Astrocyte of the cerebellum (primary cell): ENCODE measurements around the gene DPP10.

Experiments
- DNase-seq: peaks from one replicate; pipeline ENCODE4 v3.0.0-alpha.2; 2011; ENCODE audit warnings: low read depth
- H3K4me3 ChIP-seq: 2 replicates; pipeline ENCODE4 v1.5.1; 2011; ENCODE audit warnings: mild to moderate bottlenecking, low read depth, low read length, moderate library complexity
- in situ Hi-C: cut with HindIII; loops from 2 replicates; pipeline ENCODE4 v1.10.0; 2017; ENCODE audit warnings: low sequenced_read_pairs
- TF ChIP-seq, protein P1 (sequence below): IDR thresholded peaks from 2 replicates; pipeline ENCODE4 v1.5.1; 2012; ENCODE audit warnings: low read length, low read depth, moderate library complexity, mild to moderate bottlenecking; ENCODE audit errors: missing control alignments

Gene DPP10

DNA sequence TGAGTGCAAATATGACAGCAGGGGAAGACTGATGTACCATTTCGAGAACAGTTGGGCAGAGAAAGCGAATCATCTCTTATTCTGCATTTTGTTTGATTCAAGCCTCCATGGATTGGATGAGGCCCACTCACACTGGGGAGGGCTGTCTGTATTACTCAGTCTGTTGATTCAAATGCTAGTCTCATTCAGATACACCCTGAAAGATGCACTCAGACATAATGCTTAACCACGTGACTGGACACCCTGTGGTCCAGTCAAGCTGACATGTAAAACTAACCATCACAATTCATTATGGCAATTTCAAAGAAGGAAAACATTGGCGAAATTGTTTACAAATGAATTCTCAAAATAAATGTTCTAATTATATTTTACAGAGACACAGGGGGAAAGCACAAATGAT, 1210.2 kb downstream of the DPP10 start:
- in situ Hi-C loops: no loop called here
- DNase-seq: no peak
- TF ChIP-seq, protein P1, sequence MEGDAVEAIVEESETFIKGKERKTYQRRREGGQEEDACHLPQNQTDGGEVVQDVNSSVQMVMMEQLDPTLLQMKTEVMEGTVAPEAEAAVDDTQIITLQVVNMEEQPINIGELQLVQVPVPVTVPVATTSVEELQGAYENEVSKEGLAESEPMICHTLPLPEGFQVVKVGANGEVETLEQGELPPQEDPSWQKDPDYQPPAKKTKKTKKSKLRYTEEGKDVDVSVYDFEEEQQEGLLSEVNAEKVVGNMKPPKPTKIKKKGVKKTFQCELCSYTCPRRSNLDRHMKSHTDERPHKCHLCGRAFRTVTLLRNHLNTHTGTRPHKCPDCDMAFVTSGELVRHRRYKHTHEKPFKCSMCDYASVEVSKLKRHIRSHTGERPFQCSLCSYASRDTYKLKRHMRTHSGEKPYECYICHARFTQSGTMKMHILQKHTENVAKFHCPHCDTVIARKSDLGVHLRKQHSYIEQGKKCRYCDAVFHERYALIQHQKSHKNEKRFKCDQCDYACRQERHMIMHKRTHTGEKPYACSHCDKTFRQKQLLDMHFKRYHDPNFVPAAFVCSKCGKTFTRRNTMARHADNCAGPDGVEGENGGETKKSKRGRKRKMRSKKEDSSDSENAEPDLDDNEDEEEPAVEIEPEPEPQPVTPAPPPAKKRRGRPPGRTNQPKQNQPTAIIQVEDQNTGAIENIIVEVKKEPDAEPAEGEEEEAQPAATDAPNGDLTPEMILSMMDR: no peak
- H3K4me3 ChIP-seq: no peak overlapping the region

DNA sequence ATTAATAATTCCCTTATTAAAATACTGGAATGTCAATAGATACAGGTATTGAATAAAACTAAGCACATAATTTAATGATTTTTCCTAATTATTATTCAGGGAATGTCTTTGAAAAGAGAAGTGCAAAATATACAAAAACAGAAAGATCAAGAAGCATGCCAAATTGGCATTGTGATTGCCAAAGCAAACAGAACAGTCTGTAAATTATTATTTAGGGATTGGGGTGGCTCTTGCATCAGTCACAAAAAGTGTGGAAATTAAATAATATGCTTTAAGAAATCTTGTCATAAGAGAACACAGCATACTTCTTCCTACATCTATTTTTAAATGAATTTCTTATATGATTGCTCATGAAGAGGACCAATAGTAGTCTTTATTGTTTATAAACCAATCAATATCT, 1211.9 kb downstream of the DPP10 start:
- no peak for DNase-seq
- in situ Hi-C loops: no loop called here
- TF ChIP-seq, protein P1: no peak
- no peak overlapping the region for H3K4me3 ChIP-seq

DNA sequence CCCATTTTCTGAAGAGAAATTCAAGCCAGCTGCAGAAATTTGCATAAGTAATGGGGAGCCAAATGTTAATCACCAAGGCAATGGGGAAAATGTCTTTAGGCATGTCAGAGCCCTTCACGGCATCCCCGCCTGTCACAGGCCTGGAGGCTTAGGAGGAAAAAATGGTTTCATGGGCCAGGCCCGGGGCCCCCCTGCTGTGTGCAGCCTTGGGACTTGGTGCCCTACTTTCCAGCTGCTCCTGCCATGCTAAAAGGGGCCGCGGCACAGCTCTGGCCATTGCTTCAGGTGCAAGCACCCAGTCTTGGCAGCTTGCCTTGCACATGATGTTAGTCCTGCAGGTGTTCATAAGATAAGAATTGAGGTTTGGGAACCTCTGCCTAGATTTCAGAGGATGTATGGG, 1235.7 kb downstream of the DPP10 start:
- no peak overlapping the region for H3K4me3 ChIP-seq
- in situ Hi-C loops: no loop called here
- TF ChIP-seq, protein P1: no peak
- DNase-seq: no peak

DNA sequence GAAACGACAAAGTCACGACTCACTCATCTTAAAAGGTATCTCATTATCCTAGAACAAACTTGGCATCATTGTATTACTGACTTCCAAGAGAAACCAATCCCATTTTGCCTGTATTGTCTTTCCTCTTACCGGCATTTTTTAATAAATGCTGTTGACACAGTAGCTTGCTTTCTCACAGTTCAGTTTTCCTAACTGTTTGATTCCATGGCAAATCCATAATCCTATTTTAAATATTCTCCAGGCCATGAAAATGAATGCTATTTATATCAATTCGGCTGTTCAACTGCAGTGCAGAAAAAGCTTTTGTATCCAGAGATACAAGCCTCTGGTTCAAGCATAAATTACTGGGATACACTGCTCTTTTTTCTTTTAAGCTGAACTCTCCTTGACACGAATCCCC, 1241.9 kb downstream of the DPP10 start:
- H3K4me3 ChIP-seq: no peak overlapping the region
- in situ Hi-C loops: no loop called here
- TF ChIP-seq, protein P1: no peak
- no peak for DNase-seq

DNA sequence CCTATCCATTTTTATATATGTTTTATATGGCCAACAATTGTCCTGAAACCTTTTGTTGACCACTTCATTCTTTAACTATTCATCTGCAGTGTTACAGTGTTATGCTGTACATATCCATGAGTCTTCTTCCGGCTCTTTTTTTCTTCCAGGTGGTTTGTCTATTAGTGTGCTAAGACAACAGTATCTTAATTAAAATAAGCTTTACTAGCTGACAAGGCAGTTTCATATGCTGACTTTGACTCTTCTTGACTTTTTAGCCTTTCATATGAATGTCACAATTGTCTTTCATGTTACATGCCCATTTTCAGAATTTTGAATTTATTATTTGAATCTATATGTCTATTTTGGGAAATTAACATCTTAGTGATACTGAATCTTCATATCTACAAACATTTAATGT, 1249.0 kb downstream of the DPP10 start:
- DNase-seq: no peak
- TF ChIP-seq, protein P1: no peak
- H3K4me3 ChIP-seq: no peak overlapping the region
- in situ Hi-C loops: no loop called here

DNA sequence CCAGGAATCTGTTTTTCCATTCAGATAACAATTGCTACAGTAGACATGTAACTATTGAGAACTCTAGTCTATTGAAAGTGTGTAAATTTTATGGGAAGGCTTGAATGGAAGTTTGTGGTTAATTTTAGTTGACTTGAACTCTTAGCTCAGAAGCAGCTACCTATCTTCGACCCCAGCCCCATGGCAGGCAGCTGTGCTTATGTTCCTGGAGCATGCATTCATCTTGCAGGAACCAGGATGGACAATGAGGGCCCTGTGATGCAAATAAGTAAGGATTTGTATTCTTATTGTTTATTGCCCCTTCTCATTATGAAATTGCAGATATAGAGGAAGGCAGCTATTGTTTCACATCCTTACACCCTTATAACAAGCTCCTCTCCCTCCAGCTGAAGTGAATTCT, 1252.2 kb downstream of the DPP10 start:
- TF ChIP-seq, protein P1: no peak
- H3K4me3 ChIP-seq: no peak overlapping the region
- in situ Hi-C loops: no loop called here
- DNase-seq: no peak
